ENCODE measurements around the gene PTRH2.

PTRH2 gene

GRCh38 chr17:59669411-59669810, 37.8 kb downstream of the PTRH2 start:
- DNase-seq (ENCODE audit: low read depth) = no peak

GRCh38 chr17:59668816-59669215, 38.4 kb downstream of the PTRH2 start:
- DNase-seq (ENCODE audit: low read depth) = peak; percentile 91

GRCh38 chr17:59666235-59666634, 41.0 kb downstream of the PTRH2 start:
- no peak for DNase-seq (ENCODE audit: low read depth)

GRCh38 chr17:59656624-59657023, 50.6 kb downstream of the PTRH2 start:
- peak; percentile 41 for DNase-seq (ENCODE audit: low read depth)

- peak; percentile 63 for DNase-seq (ENCODE audit: low read depth)
Observed at GRCh38 chr17:59652119-59652518, 55.1 kb downstream of the PTRH2 start.

GRCh38 chr17:59651346-59651745, 55.9 kb downstream of the PTRH2 start:
- DNase-seq (ENCODE audit: low read depth) = no peak

GRCh38 chr17:59650642-59651041, 56.6 kb downstream of the PTRH2 start:
- DNase-seq (ENCODE audit: low read depth) = no peak

- DNase-seq (ENCODE audit: low read depth) = no peak
Observed at GRCh38 chr17:59649886-59650285, 57.3 kb downstream of the PTRH2 start.
